Keratinocyte (primary cell): Measurements from ENCODE around the gene DDIT4L. TPM values are rescaled to one million over a fixed set of nuclear protein-coding genes. Genes with fewer than 3 reads are reported as not detected.

Source experiments
- DNase-seq: peaks from one replicate; pipeline ENCODE4 v3.0.0-alpha.2; 2011; ENCODE audit warnings: low read depth, missing footprints, low spot score
- FAIRE-seq: peaks from 2 replicates; lab custom pipeline; 2011; peaks lifted over from hg19 to GRCh38; lab: Jason Lieb, UNC
- H2AFZ ChIP-seq: 2 replicates; pipeline ENCODE4 v1.6.0; 2012; ENCODE audit warnings: low read length, control low read depth, inconsistent platforms; ENCODE audit not compliant: control insufficient read depth
- H3K27ac ChIP-seq: 2 replicates; pipeline ENCODE4 v1.5.1; 2011; ENCODE audit warnings: low read length; ENCODE audit not compliant: control insufficient read depth, insufficient read depth
- H3K27me3 ChIP-seq: 3 replicates; pipeline ENCODE4 v1.6.0; 2011; ENCODE audit warnings: low read length; ENCODE audit not compliant: control insufficient read depth, insufficient read depth; ENCODE audit errors: extremely low read depth
- H3K36me3 ChIP-seq, 2 experiments: 2 replicates in 1 of 2; 3 replicates in 1 of 2; pipeline ENCODE4 v1.5.1; 2011; ENCODE audit warnings: low read length in 2 of 2, mild to moderate bottlenecking in 1 of 2; ENCODE audit not compliant: control insufficient read depth in 2 of 2, insufficient read depth in 2 of 2; ENCODE audit errors: extremely low read depth in 1 of 2
- H3K4me1 ChIP-seq: 3 replicates; pipeline ENCODE4 v1.5.1; 2011; ENCODE audit warnings: low read length; ENCODE audit not compliant: control insufficient read depth, insufficient read depth; ENCODE audit errors: extremely low read depth
- H3K4me2 ChIP-seq: 3 replicates; pipeline ENCODE4 v1.6.0; 2011; ENCODE audit warnings: low read depth, low read length; ENCODE audit not compliant: control insufficient read depth, insufficient read depth; ENCODE audit errors: extremely low read depth
- H3K4me3 ChIP-seq, 3 experiments: fragments of 200-600 bp in 1 of 3; sonication (generic) in 1 of 3; 2 replicates in 2 of 3; 3 replicates in 1 of 3; pipeline ENCODE4 v1.5.1; 2011 to 2016; ENCODE audit warnings: low read length in 3 of 3, mild to moderate bottlenecking in 3 of 3, control low read depth in 2 of 3, inconsistent platforms in 1 of 3, low read depth in 1 of 3, mixed read lengths in 1 of 3, mixed run types in 1 of 3, moderate library complexity in 1 of 3; ENCODE audit not compliant: control insufficient read depth in 2 of 3, insufficient read depth in 2 of 3; ENCODE audit errors: extremely low read depth in 1 of 3
- H3K79me2 ChIP-seq: 2 replicates; pipeline ENCODE4 v1.6.0; 2012; ENCODE audit warnings: low read length; ENCODE audit not compliant: control insufficient read depth, insufficient read depth
- H3K9ac ChIP-seq: 3 replicates; pipeline ENCODE4 v1.6.0; 2011; ENCODE audit warnings: low read length; ENCODE audit not compliant: control insufficient read depth, insufficient read depth; ENCODE audit errors: extremely low read depth
- H3K9me1 ChIP-seq: 3 replicates; pipeline ENCODE4 v1.6.0; 2011; ENCODE audit warnings: low read length; ENCODE audit not compliant: control insufficient read depth, insufficient read depth; ENCODE audit errors: extremely low read depth
- H3K9me3 ChIP-seq: 2 replicates; pipeline ENCODE4 v1.5.1; 2012; ENCODE audit warnings: low read depth, low read length; ENCODE audit not compliant: control insufficient read depth
- H4K20me1 ChIP-seq: 3 replicates; pipeline ENCODE4 v1.6.0; 2011; ENCODE audit warnings: low read length; ENCODE audit not compliant: control insufficient read depth, insufficient read depth; ENCODE audit errors: extremely low read depth
- EZH2 ChIP-seq: IDR thresholded peaks from one replicate; pipeline ENCODE4 v1.6.1; 2012; ENCODE audit warnings: inconsistent platforms, mild to moderate bottlenecking, low read length, moderate library complexity
- dilution Hi-C: fragments of 300-500 bp; cut with MboI; formaldehyde crosslinking; loops from one replicate; pipeline ENCODE4 v1.7.0; 2020; ENCODE audit warnings: low sequenced_read_pairs; ENCODE audit not compliant: extremely low pct_ligation_motif_present
- polyA plus RNA-seq, 5 experiments: library from polyadenylated mRNA; depleted of rRNA in 3 of 5; stranded (reverse) in 3 of 5; stranded (forward) in 1 of 5; unstranded in 1 of 5; fragments of >200 nt; gene quantifications; 1 replicate in 1 of 5; 2 replicates in 3 of 5; 3 replicates in 1 of 5; pipeline versions ENCODE4 v1.2.1 to v1.2.3, GENCODE V29; 2011 to 2012; ENCODE audit warnings: missing spikeins in 2 of 5, low read depth in 1 of 5, low replicate concordance in 1 of 5
- TF ChIP-seq, protein P1 (sequence below), 3 experiments: IDR thresholded peaks in 1 of 3; conservative IDR thresholded peaks in 1 of 3; optimal IDR thresholded peaks in 1 of 3; 2 replicates in 2 of 3; 3 replicates in 1 of 3; pipeline versions ENCODE3 to v1.5.1; 2011; ENCODE audit warnings: low read length in 3 of 3, mild to moderate bottlenecking in 3 of 3, moderate library complexity in 2 of 3, control low read depth in 1 of 3, inconsistent platforms in 1 of 3; ENCODE audit not compliant: insufficient read depth in 2 of 3; ENCODE audit errors: extremely low read depth in 1 of 3

DDIT4L gene
- polyA plus RNA-seq, 1 donor (not counting 4 experiments of a cell fraction or from before 2014, with no cell fraction given) = 0.46 TPM

DNA sequence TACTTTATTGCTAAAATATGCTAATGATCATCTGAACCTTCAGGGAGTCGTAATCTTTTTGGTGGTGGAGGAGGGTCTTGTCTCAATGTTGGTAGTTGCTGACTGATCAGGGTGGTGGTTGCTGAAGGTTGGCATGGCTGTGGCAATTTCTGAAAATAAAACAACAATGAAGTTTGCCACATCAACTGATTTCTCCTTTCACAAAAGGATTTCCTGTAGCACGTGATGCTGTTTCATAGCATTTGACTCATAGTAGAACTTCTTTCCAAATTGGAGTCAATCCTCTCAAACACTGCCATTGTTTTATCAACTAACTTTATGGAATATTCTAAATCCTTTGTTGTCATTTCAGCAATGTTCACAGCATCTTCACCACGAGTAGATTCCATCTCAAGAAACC lies 19.3 kb downstream of the DDIT4L start:
- H3K79me2 ChIP-seq = no peaks in the 10 kb centered on the region
- H3K9me3 ChIP-seq = no peaks in the 10 kb centered on the region
- no peak for TF ChIP-seq EZH2
- TF ChIP-seq, protein P1, sequence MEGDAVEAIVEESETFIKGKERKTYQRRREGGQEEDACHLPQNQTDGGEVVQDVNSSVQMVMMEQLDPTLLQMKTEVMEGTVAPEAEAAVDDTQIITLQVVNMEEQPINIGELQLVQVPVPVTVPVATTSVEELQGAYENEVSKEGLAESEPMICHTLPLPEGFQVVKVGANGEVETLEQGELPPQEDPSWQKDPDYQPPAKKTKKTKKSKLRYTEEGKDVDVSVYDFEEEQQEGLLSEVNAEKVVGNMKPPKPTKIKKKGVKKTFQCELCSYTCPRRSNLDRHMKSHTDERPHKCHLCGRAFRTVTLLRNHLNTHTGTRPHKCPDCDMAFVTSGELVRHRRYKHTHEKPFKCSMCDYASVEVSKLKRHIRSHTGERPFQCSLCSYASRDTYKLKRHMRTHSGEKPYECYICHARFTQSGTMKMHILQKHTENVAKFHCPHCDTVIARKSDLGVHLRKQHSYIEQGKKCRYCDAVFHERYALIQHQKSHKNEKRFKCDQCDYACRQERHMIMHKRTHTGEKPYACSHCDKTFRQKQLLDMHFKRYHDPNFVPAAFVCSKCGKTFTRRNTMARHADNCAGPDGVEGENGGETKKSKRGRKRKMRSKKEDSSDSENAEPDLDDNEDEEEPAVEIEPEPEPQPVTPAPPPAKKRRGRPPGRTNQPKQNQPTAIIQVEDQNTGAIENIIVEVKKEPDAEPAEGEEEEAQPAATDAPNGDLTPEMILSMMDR (optimal IDR thresholded peaks at IDR 0.05 in 1 of 3, IDR thresholded peaks at IDR 0.05 in 1 of 3, conservative IDR thresholded peaks at IDR 0.05 in 1 of 3; ENCODE audit: extremely low read depth in 1 of 3, insufficient read depth in 2 of 3, low read length in 3 of 3) = no peak
- H3K4me3 ChIP-seq = no peak overlapping the region
- H3K36me3 ChIP-seq = no peaks in the 10 kb centered on the region
- no peaks in the 10 kb centered on the region for H4K20me1 ChIP-seq
- no peaks in the 10 kb centered on the region for H3K27me3 ChIP-seq
- dilution Hi-C loops = no loop called here
- no peak overlapping the region for H3K27ac ChIP-seq
- no peak for DNase-seq
- FAIRE-seq = no peak
- H3K4me2 ChIP-seq = no peak overlapping the region
- no peak overlapping the region for H2AFZ ChIP-seq
- no peak overlapping the region for H3K9ac ChIP-seq
- H3K9me1 ChIP-seq = no peaks in the 10 kb centered on the region
- H3K4me1 ChIP-seq = no peaks in the 10 kb centered on the region

DNA sequence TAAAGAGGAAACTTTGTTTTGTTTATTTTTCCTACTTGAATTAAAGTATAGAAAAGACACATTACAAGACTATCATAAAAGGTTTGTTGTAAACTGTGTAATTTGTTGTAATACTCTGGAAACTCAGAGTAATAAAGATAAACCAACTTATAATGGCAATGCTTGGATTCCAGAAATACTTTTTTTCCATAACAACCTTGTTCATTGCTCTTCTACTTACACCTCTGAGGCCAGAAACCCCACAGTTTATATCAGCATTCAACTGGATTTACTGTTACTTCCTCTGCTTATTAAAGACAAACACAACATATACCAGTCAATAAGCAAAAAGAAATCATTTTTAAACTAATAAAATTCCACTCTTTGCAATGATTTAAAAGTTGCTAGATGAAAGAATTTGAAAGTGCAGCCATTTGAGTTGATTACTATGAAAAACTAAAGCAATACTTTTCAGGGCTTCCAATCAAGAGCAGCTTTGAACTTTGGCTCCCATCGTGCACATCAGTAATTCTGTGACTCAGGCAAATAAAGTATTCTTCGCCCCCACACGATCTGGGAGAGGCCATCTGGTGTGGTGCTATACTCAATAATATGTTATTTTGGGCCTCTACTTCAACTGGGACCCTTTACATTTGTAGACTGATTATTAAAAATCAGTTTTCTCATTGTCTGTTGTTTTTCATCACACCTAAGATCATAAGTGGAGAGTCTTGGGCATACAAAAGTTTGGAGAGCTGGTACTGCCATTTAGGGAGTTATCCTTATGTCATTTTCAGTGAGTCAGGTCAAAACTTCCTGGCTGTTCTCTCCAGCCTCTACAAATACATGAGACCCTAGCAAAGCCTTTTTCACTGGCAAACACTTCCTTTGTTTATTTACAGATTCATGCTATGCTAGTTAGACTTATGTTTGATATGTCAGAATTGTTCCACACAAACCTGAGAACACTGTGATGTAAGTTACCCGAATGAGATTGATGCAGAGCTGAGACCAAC lies 20.5 kb downstream of the DDIT4L start:
- no peak for DNase-seq
- Histone ChIP-seq H3K36me3 (no peaks in the 10 kb centered on the region), H3K27me3 (no peaks in the 10 kb centered on the region), H3K27ac (no peak overlapping the region), H3K9me3 (no peaks in the 10 kb centered on the region), H2AFZ (no peak overlapping the region), H4K20me1 (no peaks in the 10 kb centered on the region), H3K4me3 (no peak overlapping the region), H3K9ac (no peak overlapping the region), H3K4me1 (no peaks in the 10 kb centered on the region), H3K4me2 (no peak overlapping the region), H3K79me2 (no peaks in the 10 kb centered on the region), H3K9me1 (no peaks in the 10 kb centered on the region)
- TF ChIP-seq, protein P1 (optimal IDR thresholded peaks at IDR 0.05 in 1 of 3, IDR thresholded peaks at IDR 0.05 in 1 of 3, conservative IDR thresholded peaks at IDR 0.05 in 1 of 3; ENCODE audit: extremely low read depth in 1 of 3, insufficient read depth in 2 of 3, low read length in 3 of 3) = no peak
- TF ChIP-seq EZH2 = no peak
- no peak for FAIRE-seq
- dilution Hi-C loops = no loop called here
